GM04503 (cell line): ENCODE results near the gene NACC2.

Experiments used
- DNase-seq: peaks from one replicate; pipeline ENCODE4 v3.0.0-alpha.2; 2012; ENCODE audit warnings: low read depth

Gene NACC2

DNA sequence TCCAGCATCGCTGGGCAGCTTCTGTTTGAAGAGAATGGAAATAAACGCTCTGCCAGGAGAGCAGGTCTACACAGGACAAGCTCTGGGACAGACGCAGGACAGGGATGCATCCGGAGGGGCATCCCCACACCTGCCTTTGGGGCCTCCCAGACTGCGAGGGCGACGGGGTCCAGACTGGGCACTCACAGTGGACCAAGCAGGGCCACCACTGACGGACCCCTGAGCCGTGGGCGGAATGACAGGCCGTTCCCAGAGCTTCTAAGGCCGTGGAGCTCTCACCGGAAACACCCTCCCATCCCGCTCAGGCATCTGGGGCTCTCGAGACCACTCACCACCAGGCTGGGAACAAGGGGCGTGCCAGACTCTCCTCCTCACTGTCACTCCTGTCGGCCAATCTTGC lies 34.1 kb upstream of the NACC2 start:
- DNase-seq: no peak

DNA sequence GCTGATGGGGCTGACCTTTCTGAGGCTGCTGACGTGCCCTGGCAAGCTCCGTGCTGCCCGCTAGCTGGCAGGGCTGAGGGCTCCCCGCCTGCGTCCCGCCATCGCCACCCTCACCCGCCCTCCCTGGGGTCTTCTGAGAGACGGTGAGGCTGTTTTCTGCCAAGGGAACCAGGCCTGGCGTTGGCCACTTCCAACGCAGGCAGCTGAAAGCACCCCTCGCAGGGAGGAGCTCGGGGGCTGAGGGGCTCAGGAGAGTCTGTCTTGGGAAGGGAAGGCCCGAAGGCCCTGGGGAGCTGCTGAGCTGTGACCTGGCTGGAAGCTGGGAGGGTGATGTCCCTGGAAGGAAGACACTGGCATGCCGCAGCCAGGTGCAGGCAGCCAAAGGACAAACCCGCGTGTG lies 33.3 kb upstream of the NACC2 start:
- no peak for DNase-seq

DNA sequence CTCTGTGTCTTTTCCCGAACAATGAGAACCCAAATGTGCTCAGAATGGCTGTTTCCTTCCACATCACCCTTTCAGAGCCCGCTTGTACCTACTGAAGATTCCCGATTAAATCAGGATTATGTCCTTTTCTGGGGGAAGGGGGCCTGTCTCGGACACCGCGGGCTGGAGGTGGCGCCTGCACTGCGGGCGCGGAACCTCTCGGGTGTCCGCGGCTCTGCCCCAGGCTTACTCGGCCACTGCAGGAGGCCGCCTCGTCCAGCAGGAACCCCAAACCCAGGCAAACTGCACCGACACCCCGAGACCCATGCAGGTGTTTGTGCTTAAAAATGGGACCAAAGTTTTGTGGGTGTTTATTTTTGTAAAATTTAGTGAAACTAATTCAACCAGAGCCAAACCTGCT lies 32.2 kb upstream of the NACC2 start:
- no peak for DNase-seq

DNA sequence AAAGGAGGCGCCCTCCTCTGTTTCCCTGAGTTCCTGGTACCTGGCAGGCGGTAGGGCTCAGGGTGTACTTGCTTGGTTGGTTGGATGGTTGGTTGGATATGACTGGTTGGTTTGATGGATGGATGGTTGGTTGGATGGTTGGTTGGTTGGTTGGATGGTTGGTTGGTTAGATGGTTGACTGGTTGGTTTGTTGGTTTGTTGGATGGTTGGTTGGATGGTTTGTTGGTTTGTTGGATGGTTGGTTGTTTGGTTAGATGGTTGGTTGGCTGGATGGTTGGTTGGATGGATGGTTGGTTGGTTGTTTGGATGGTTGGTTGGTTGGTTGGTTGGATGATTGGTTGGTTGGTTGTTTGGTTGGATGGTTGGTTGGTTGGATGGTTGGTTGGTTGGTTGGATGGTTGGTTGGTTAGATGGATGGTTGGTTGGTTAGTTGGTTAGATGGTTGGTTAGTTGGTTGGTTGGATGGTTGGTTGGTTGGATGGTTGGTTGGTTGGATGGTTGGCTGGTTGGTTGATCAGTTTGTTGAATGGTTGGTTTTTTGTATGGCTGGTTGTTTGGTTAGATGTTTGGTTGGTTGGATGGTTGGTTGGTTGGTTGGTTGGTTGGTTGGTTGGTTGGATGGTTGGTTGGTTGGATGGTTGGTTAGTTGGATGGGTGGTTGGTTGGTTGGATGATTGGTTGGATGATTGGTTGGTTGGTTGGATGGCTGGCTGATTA lies 30.0 kb upstream of the NACC2 start:
- DNase-seq: no peak

DNA sequence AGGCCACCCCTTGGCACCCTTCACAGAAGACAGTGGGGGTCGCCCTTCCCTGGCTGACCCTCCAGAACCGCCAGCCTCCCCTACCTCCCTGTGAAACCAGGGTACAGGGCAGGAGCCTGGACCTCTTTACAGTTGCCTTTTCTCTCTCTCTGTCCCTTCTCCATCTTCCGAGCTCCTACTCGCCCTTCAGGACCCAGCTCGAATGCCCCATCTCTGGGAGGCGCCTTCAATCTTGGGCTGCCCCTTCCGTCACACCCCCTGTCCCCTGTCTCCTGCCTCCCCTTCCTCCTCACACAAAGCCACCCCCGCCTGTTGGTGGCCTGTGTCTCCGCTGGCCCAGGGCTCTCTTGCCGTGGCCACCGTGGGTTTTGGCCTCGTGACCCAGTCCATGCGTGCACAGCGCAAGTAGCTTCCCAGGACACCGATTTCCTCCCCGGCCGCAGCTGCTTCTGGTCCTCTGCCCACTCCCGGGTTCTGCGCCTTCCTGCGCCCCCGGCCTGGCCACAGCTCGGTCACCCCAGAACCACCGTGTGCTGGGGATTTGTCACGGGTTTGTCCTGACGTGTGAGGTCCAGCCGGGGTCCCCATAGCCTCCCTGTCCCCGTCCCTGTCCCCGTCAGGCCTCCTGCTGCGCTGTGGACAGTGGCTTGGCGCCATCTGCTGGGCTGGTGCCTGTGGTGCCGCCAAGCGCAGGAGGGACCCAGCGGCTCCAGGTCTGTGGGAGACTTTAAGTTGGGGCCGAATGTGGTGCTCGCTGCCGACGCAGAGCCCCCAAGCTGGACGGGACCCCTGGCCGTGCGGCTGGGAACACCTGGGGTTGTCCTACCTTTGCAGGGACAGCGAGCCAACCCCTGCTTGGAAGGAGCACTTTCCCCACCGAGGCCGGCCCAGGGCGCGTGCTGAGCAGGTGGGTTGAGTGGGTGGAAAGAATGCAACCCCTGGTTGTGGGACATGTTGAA lies 27.6 kb upstream of the NACC2 start:
- no peak for DNase-seq

DNA sequence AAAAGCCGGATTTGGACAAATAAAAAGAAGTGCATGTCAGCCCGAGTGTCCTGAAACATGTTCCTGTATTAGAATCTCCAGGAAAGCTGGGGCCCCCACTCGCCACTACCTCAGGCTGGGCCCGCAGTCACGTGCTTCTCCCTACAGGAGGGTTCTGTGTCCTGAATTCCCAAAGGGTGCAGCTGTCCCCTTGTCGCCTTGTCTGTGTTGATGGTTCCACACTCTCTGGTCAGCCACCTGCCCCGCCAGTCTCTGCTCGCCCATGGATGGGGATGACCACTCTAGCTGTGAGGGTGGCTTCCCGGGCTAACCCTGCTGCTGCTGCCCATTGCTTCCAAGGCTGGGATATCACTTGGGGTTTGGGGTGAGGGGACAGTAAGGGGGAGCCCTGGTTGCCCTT lies 26.7 kb upstream of the NACC2 start:
- no peak for DNase-seq

DNA sequence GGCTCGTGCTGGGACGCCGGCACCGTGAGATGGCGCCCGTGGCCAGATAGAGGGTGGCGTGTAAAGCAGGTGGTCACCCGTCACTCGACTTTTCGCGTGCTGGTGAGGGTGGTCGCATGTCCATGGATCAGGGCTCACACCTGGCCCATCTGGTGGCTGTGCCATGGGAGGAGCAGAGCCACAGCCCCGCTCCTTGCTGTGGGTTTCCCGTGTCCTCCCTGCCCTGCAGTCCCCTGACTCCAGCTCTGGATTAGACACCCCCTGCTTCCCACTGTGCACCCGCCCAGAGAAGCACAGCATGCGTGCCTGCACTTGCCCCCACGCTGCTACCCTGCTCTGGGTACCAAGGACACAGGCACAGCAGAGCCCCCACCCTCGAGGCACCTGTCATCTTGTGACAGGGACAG lies 25.4 kb upstream of the NACC2 start:
- no peak for DNase-seq

DNA sequence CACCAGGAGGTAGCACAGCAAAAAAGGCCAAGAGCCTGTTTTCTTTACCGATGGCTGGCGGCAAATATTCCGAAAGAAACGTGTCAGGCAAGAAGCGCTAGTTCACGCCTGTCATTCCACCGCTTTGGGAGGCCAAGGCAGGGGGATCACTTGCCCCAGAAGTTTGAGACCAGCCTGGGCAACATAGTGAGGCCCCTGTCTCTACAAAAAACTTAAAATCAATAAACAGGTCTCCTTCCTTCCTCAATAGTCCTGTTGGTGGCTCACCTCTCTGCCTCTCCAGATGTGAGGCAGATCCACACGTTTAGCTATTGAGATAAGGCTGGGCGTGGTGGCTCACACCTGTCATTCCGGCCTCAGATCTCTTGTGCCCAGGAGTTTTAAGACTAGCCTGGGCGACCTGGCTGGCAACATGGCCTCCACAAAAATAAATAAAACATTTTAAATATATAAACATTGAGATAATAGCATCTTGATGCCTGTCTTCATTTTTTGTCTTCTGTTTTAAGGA lies 24.8 kb upstream of the NACC2 start:
- no peak for DNase-seq

DNA sequence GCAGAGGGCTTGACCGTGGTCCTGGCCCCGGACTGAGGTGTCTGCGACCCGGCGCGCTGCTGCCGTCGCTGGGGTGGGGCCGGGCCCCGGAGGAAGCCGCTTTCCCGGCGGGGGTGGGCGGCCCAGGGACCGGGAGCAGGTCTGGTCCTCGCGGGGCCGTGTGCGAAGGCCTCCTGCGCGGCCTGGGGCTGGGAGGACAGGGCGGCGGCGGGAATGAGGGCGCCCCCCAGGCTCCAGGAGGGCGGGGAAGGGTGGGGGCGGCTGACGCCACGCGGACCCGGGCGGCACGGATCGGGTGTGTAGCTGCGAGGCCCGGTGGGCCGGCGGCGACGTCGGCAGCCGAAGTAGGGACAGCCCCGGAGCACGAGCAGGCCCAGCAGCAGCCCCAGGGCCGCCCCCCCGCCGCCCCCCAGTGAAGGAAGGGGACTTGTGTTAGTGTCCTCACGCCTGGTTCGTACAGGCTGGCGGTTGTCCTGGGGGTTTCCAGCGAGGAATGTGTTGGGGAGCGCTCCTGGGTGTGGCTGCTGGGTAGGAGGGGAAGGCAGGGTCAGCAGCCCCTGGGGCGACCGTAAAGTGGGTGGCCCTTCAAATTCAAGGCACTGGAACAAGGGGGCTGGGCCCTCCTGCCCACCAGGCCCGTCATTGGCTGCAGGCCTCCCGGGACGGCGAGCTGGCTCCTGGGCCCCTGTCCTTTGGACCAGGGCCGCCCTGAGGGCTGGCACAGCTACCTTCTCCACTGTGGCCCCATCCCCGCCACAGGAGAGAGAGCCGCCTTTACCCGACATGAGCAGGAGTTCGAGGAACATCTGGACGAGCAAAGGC lies 24.2 kb upstream of the NACC2 start:
- DNase-seq: no peak

DNA sequence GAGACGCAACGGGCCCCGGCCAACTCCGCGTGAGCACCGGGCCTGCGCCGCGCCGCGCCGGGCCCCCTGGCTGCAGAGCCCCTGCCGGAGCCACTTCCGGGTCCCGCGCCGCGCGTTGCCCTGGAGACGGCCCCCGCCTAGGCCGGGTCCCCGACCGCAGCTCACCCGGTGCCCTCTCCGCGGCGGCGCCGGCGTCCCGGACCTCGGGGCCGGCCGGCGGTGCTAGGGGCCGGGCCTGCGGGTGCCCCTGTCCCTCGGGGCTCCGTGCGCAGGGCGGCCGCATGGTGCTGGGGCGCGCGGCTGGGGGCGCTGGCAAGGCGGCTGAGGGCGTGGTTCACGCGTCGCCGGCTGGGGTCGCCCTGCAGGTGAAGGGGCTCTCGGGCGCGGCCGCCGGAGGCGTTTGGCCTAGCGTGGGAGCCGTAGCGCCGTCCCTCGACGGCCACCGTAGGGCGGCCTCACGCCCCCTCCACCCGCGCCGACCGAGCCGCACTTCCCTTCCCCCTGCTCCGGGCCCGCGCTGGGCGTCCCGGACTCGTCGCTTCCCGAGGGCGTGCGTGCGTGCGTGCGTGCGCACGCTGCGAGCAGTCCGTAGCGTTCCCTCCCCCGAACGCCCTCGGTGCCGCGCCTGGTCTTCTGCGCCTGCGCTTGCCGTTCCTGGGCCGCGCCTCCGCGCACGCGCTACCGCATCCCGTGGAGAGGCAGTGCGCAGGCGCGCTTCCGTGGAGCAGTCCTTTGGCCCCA lies 23.4 kb upstream of the NACC2 start, which contains the start of gene TMEM250:
Gene TMEM250, minus strand, starts transcription at position 556 of the 741 bp plus-strand sequence. CDS start 1,975 bp downstream, outside the sequence.
- peak; percentile 76 for DNase-seq

DNA sequence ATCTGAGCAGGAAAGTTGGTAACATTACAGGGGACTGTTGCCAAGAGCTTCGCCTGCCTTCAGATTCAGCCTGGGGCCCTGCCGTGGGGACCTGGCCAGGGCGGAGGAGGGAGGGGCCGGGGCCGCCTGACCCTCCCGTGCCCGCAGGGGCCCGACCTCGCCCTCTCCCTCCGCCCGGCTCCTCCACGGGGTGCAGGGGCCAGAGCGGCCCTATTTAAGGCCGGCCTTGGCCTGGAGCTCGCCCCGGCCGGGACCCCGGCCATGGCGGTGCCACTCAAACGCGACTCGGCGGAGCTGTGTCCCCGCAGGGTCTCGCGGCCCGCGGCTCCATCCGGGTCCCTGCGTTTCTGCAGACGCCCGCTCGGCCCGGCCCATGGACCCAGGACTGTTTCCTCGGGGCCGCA lies 22.8 kb upstream of the NACC2 start:
- DNase-seq: no peak

DNA sequence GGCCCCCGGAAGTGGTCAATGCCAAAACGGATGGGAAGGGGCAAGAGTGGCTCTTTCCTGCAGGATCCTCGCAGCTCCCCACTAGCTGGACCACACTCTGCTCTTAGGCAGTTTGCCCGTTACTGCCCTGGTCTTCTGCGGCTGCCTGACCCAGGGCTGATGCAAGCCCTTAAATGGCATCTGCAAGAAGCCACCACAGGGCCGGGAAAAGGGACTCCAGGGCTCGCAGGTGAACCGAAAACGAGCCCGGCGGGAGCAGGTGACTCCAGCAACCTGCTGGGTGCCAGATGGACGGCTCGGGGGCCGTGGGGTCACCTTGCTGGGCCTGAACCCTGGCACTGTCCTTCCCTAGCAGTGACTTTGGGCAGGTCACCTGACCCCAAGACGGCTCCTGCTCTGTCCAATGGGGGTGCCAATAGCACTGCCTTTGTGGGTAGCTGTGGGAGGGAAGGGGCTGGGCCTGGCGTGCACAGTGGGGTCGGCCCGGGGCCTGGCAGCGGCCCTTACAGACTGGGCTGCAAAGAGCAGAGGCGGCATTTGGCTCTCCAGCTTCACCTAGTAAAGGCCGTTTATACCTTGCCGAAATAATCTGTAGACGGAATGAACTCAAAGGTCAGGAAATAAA lies 22.3 kb upstream of the NACC2 start:
- DNase-seq: no peak

DNA sequence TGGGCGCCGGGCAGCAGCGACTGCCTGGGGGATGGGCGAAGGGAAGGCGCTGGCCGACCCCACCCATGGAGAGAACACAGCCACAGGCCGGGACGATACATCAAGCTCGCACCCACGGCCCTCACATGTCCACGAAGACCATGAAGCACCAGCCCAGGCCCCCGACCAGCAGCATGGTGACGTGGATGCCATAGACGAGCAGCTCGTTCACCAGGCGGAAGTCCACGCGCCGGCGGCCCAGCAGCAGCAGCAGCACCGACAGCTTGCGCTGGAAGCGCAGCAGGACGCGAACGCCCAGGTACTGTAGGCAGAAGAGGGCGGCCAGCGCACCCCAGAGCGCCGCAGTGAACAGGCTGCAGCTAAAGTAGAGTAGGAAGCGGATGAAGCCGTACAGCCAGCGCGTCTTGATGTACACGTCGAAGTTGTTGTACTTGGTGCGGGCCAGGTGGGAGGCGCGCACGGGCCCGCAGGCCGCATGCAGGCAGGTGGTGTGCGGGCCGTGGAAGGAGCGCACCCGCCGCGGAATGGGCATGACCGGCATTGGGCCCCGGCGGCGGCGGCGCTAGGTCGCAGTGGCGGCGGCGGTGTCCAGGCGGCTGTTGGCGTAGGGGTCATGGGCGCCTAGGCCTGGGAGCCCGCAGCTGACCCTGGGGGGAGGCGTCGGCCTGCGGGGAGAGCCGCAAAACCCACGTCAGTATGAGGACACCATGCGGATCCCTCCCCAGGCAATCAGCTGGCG lies 21.4 kb upstream of the NACC2 start:
- DNase-seq: no peak

DNA sequence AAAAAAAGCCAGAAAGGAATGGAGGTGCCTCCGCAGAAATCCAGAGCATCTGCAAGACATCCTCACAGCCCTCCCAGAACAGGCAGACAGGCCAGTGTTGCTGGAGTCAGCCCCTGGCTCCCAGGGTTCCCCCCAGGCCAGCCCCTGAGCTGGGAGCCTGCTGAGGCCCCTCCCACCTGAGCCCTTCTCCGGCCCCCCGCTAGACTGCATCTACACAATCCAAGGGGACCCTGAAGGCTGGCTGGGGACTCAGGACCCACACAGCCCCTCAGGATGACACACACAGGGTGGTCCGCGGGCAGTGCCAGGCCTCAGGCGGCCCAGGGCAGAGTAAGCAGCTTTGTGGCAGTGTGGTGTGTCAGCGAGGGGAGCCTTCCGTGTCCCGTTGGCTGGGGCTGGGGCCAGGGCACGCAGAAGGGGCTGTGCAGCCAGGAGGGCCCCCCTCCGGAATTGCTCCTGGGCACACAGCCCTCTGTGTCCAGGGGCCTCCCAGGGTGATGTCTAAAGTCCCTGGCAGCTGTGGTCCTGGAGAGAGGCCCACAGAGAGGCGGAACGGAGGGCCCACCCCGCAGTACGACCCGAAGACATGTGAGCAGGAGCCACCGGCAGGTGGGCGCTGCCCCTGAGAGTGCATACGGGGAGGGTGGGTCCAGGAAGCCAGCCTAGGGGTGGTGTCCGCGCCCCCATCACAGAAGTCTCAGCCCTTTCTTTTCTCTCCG lies 20.7 kb upstream of the NACC2 start:
- no peak for DNase-seq

DNA sequence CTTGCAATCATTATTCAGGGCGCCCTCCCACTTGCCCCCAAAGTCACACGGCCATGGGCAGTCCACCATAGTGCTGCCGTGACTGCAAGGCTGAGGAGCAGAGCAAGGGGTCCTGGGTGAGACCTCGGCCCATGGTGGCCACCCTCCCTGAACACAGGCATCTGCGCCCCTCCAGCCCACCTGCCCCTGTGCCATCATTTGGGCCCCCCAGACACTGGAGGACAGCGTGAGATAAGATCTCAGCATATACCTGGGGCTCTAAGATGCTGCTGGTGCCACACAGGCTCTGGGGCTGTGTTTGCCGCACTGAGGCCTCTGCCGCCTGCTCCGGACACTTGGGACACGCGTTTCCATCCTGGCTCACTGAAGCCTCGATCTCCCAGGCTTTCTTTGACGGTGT lies 20.1 kb upstream of the NACC2 start:
- DNase-seq: no peak

DNA sequence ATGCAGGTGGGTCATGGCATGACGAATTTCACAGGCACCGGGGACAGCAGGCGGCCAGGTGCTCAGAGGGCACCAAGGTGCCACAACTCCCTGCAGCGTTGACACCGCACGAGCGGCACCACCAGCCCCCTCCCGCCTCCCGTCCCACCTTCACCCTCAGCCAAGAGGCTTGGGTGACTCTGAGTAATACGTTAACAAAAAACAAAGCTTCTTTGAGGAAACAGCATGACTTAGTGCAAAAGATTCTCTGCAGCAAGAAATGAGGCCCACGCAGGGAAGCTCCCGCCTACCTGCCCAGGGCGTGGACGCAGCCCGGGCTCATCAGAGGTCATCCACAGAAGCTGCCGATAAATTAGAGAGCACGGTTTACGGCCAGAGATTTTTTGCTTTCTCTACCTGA lies 19.5 kb upstream of the NACC2 start:
- DNase-seq: no peak

DNA sequence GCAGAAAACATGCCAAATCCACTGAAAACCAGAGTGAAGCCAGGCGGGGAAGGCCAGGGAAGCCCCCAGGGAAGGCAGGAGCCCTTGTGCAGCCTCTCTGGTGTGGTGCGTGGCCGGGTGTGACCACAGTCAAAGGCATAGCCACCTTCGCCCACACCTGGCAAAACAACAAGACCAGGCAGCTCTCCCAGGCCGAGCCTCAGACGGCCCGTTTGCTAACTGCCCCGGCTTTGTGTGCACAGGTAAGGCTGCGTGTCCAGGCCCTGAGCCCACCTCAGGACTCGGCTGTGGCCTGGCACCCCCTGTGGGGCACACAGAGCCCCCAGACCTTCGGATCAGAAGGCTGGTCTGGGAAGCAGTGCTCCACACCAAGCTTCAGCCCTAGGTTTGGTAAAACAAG lies 17.5 kb upstream of the NACC2 start:
- no peak for DNase-seq

DNA sequence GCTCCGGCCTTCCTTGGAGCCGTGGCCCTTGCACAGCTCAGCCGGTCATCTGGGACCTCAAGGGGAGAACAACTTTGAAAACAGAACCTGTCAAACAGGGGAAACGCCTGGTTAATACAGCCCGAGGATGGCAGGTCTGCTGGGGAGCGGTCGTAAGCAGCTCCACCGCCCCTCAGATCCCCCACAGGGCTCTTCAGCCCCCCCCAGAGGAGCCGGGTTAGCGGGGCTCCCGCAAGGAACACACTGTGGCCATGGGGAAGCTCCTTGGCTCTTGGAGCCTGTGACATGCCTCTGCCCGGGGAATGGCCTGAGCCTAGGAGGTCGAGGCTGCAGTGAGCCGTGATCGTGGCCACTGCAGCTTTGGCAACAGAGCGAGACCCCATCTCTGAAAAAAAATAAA lies 16.8 kb upstream of the NACC2 start:
- DNase-seq: no peak

DNA sequence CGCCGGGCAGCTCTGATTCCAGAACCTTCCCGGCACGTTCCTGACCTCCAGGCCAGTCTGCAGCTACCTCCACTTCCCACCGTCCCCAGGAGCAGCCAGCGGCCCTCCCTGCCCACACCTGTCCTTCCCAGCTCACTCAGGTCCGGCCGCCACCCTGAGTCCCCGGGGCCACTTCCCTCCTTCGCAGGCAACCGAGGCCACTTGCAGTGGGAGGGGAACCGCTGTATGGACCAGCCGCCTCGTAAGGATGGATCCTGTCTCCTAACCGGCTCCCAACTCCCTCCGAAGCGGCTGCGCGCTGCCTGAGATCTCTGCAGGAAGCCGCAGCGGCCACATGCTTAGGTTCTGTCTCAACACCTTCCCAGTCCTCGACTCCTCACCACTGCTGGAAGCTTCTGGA lies 16.1 kb upstream of the NACC2 start:
- DNase-seq: no peak
